CD4-positive, alpha-beta T cell treated with Interleukin-4 for 1 hour (primary cell): ENCODE measurements around the gene MBLAC1.

ENCODE experiments used
- DNase-seq, 2 donors: peaks; one replicate each; pipeline ENCODE4 v3.0.0-alpha.2; 2020 to 2022

The MBLAC1 gene

GRCh38 chr7:100126931-100127865, at the start of gene MBLAC1:
Gene MBLAC1 (plus strand): TSS chr7:100126967. CDS start chr7:100127396, 429 bp downstream.
- peak; percentile 89 to 95 for DNase-seq

GRCh38 chr7:100077205-100077604, 49.6 kb upstream of the MBLAC1 start:
- DNase-seq = no peak

- no peak for DNase-seq
Observed at GRCh38 chr7:100079024-100079560, 47.7 kb upstream of the MBLAC1 start.

- peak in 1 of 2 donors; percentile 12 for DNase-seq
Observed at GRCh38 chr7:100080907-100081534, 45.7 kb upstream of the MBLAC1 start.

- DNase-seq = peak; percentile 99
Observed at GRCh38 chr7:100081535-100082102, 45.1 kb upstream of the MBLAC1 start, which contains the start of gene ZNF3. Gene ZNF3 (minus strand): TSS chr7:100081723. CDS start chr7:100077357, 4,366 bp downstream.

- DNase-seq = no peak
Observed at GRCh38 chr7:100082978-100083377, 43.8 kb upstream of the MBLAC1 start.

- no peak for DNase-seq
Observed at GRCh38 chr7:100085515-100085914, 41.3 kb upstream of the MBLAC1 start.

GRCh38 chr7:100087055-100087750, 39.6 kb upstream of the MBLAC1 start:
- no peak for DNase-seq

- DNase-seq = no peak
Observed at GRCh38 chr7:100088095-100088620, 38.6 kb upstream of the MBLAC1 start.

GRCh38 chr7:100088621-100089457, 37.9 kb upstream of the MBLAC1 start, which contains the start of gene COPS6:
Gene COPS6 (plus strand): TSS chr7:100088969. CDS start chr7:100088991, 22 bp downstream.
- DNase-seq = peak; percentile 77 to 87

- DNase-seq = no peak
Observed at GRCh38 chr7:100089458-100090196, 37.1 kb upstream of the MBLAC1 start.

GRCh38 chr7:100090527-100091410, 36.0 kb upstream of the MBLAC1 start:
- no peak for DNase-seq

- DNase-seq = no peak
Observed at GRCh38 chr7:100091411-100092181, 35.2 kb upstream of the MBLAC1 start.

- no peak for DNase-seq
Observed at GRCh38 chr7:100093054-100093453, 33.7 kb upstream of the MBLAC1 start.

- DNase-seq = no peak
Observed at GRCh38 chr7:100093498-100093897, 33.3 kb upstream of the MBLAC1 start.

GRCh38 chr7:100093925-100094486, 32.8 kb upstream of the MBLAC1 start:
- DNase-seq = no peak

GRCh38 chr7:100095289-100095688, 31.5 kb upstream of the MBLAC1 start:
- DNase-seq = no peak

- no peak for DNase-seq
Observed at GRCh38 chr7:100095704-100096103, 31.1 kb upstream of the MBLAC1 start.
